DOHH2 (cell line): Measurements from ENCODE around the gene CLRN1.

ENCODE experiments used
- H3F3A ChIP-seq: fragments of 200-600 bp; sonication (generic), shearing (Covaris generic); 2 replicates; pipeline ENCODE4 v1.6.0; 2016; ENCODE audit warnings: antibody characterized with exemption, mild to moderate bottlenecking; ENCODE audit not compliant: control insufficient read depth, insufficient read depth
- H3K27ac ChIP-seq: fragments of 200-600 bp; sonication (generic); 2 replicates; pipeline ENCODE4 v1.5.1; 2014; ENCODE audit warnings: low read depth, mild to moderate bottlenecking, low read length, moderate library complexity
- H3K27me3 ChIP-seq: fragments of 200-600 bp; sonication (generic); 2 replicates; pipeline ENCODE4 v1.6.1; 2014; ENCODE audit warnings: mild to moderate bottlenecking, low read length, mixed read lengths; ENCODE audit not compliant: control insufficient read depth
- H3K36me3 ChIP-seq: fragments of 200-600 bp; sonication (generic); 2 replicates; pipeline ENCODE4 v1.6.1; 2014; ENCODE audit warnings: mild to moderate bottlenecking, low read length, moderate library complexity, mixed read lengths; ENCODE audit not compliant: control insufficient read depth
- H3K4me1 ChIP-seq: fragments of 200-600 bp; sonication (generic); 2 replicates; pipeline ENCODE4 v1.6.1; 2014; ENCODE audit warnings: mild to moderate bottlenecking, low read length, mixed read lengths; ENCODE audit not compliant: control insufficient read depth
- H3K4me2 ChIP-seq: fragments of 200-600 bp; sonication (generic); 2 replicates; pipeline ENCODE4 v1.6.0; 2014; ENCODE audit warnings: mild to moderate bottlenecking, low read length, moderate library complexity
- H3K4me3 ChIP-seq: fragments of 200-600 bp; sonication (generic); 2 replicates; pipeline ENCODE4 v1.5.1; 2014; ENCODE audit warnings: mild to moderate bottlenecking, low read length, mixed read lengths
- H3K79me2 ChIP-seq: fragments of 200-600 bp; sonication (generic); 2 replicates; pipeline ENCODE4 v1.6.1; 2014; ENCODE audit warnings: mild to moderate bottlenecking, low read length, mixed read lengths; ENCODE audit not compliant: control insufficient read depth
- H3K9me2 ChIP-seq: fragments of 200-600 bp; sonication (generic); replicated peaks from 2 replicates; pipeline ENCODE4 v1.6.1; 2014; ENCODE audit warnings: mild to moderate bottlenecking, low read length, mixed read lengths; ENCODE audit not compliant: control insufficient read depth
- H3K9me3 ChIP-seq: fragments of 200-600 bp; sonication (generic); 2 replicates; pipeline ENCODE4 v1.6.1; 2014; ENCODE audit warnings: antibody characterized with exemption, low read length, mixed read lengths; ENCODE audit not compliant: control insufficient read depth, insufficient read depth
- H4K20me1 ChIP-seq: fragments of 200-600 bp; sonication (generic); 2 replicates; pipeline ENCODE4 v1.6.0; 2014; ENCODE audit warnings: low read depth, mild to moderate bottlenecking, antibody characterized with exemption, low read length, moderate library complexity; ENCODE audit not compliant: control insufficient read depth, insufficient read depth
- EZH2phosphoT487 ChIP-seq: fragments of 200-600 bp; sonication (generic); IDR thresholded peaks from 2 replicates; pipeline ENCODE4 v1.6.1; 2017; ENCODE audit warnings: borderline replicate concordance, mild to moderate bottlenecking, antibody characterized with exemption, low read length, moderate library complexity, mixed read lengths
- TF ChIP-seq, protein P1 (sequence below): fragments of 200-600 bp; sonication (generic); IDR thresholded peaks from one replicate; pipeline ENCODE4 v1.5.1; 2014; ENCODE audit warnings: antibody characterized with exemption, mild to moderate bottlenecking, low read depth, low read length; ENCODE audit not compliant: poor library complexity, severe bottlenecking

The CLRN1 gene, protein sequence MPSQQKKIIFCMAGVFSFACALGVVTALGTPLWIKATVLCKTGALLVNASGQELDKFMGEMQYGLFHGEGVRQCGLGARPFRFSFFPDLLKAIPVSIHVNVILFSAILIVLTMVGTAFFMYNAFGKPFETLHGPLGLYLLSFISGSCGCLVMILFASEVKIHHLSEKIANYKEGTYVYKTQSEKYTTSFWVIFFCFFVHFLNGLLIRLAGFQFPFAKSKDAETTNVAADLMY

DNA sequence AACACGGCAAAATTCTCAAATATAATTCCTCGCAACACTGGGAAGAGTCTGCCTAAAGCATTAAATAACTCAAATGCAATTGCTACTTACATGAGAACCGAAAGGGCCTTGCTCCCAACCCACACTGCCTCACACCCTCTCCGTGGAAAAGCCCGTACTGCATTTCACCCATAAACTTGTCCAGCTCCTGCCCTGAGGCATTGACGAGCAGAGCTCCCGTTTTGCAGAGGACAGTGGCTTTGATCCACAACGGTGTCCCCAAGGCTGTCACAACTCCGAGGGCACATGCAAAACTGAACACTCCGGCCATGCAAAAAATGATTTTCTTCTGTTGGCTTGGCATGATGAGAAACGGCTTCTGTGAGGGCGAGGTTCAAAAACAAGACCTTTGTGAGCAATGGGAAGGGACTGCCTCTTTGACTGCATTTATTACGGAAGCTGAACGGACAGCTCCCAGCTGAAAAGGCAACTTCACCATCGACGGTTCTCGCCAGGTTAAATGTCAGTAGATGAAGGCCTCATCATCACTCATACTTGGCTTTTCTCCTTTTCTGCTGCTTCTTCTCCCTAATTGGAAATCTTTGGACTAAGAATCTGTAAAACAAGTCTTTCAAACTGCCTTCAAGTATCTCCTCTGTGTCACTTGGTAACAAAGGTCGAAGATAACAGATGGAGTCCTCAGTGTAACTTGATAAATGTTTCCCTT is at the start of gene CLRN1:
Gene CLRN1 (minus strand): TSS at position 362 of the 706 bp plus-strand sequence. CDS start 19 bp downstream, at position 343.
- Histone ChIP-seq H3K36me3 (no peaks in the 10 kb centered on the region), H3K4me1 (no peaks in the 10 kb centered on the region), H3K4me2 (no peak within 1 kb of the TSS), H3K9me2 (no peaks in the 10 kb centered on the region), H3K27ac (no peak within 1 kb of the TSS), H4K20me1 (no peaks in the 10 kb centered on the region; the same call in 1 of the 2 replicates), H3K9me3 (no peaks in the 10 kb centered on the region), H3F3A (no peaks in the 10 kb centered on the region), H3K79me2 (no peaks in the 10 kb centered on the region), H3K27me3 (no peaks in the 10 kb centered on the region), H3K4me3 (no peak within 1 kb of the TSS)
- TF ChIP-seq, protein P1, sequence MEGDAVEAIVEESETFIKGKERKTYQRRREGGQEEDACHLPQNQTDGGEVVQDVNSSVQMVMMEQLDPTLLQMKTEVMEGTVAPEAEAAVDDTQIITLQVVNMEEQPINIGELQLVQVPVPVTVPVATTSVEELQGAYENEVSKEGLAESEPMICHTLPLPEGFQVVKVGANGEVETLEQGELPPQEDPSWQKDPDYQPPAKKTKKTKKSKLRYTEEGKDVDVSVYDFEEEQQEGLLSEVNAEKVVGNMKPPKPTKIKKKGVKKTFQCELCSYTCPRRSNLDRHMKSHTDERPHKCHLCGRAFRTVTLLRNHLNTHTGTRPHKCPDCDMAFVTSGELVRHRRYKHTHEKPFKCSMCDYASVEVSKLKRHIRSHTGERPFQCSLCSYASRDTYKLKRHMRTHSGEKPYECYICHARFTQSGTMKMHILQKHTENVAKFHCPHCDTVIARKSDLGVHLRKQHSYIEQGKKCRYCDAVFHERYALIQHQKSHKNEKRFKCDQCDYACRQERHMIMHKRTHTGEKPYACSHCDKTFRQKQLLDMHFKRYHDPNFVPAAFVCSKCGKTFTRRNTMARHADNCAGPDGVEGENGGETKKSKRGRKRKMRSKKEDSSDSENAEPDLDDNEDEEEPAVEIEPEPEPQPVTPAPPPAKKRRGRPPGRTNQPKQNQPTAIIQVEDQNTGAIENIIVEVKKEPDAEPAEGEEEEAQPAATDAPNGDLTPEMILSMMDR = no peak
- TF ChIP-seq EZH2phosphoT487 = no peak

DNA sequence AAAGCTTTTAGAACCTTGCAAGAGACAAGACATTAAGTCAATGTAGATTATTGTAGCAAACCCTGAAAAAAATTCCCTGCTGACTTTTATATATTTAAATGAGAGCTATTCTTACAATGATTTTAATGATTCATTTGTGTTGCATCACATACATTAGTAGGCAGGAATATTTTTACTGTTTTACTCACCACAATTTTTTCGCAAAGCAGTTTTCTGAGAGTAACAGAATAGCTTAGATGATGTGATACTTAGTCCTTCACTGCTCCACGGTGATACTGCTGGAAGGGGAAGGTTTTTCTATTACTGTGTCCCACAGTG is 43.9 kb upstream of the CLRN1 start:
- no peak for TF ChIP-seq EZH2phosphoT487
- TF ChIP-seq, protein P1 = no peak
- Histone ChIP-seq H3K9me3 (no peaks in the 10 kb centered on the region), H3K4me2 (no peak overlapping the region), H3K4me1 (no peaks in the 10 kb centered on the region), H3K79me2 (no peaks in the 10 kb centered on the region), H3K27ac (no peak overlapping the region), H3K4me3 (no peak overlapping the region), H3K36me3 (no peaks in the 10 kb centered on the region), H3K27me3 (peaks cover 10% of the 10 kb centered on the region; the same call in 1 of the 2 replicates), H3F3A (no peaks in the 10 kb centered on the region), H3K9me2 (no peaks in the 10 kb centered on the region), H4K20me1 (no peaks in the 10 kb centered on the region)

DNA sequence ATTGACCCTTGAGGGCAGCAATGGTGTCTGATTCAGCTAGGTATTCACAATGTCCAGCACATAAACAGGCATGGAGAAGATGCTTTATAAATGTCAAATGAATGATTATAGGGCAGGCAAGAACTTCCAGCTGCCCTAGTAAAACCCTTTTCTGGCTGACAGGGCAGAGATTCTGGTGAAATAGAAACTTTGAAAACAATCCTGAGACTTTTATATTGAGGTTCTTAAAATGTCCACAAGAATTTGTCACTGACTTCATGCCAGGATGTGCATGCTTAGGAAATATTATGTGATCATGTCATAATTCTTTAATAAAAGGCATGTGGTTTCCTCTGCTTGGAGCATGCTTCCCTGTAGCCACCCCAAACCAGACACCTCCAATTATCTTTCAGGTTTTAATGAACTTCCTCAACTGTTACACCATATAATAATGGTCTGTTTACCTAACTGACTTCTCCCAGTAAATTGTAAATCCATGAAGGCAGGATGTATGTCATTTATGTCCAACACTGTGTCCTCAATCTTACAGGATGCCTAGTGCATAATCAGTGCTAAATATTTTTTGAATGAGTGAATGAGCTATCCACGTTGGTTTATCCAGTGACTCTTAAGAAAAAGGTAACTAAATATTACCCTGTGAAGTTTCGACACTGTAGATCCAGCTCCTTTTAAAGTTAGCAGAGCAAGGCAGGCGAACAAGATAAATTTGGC is 43.4 kb upstream of the CLRN1 start:
- H3K27me3 ChIP-seq = peaks cover 10% of the 10 kb centered on the region; the same call in 1 of the 2 replicates
- H3K9me3 ChIP-seq = no peaks in the 10 kb centered on the region
- TF ChIP-seq EZH2phosphoT487 = no peak
- TF ChIP-seq, protein P1 = no peak
- H3F3A ChIP-seq = no peaks in the 10 kb centered on the region
- no peak overlapping the region for H3K4me3 ChIP-seq
- H4K20me1 ChIP-seq = no peaks in the 10 kb centered on the region
- H3K27ac ChIP-seq = no peak overlapping the region
- H3K9me2 ChIP-seq = no peaks in the 10 kb centered on the region
- no peak overlapping the region for H3K4me2 ChIP-seq
- H3K79me2 ChIP-seq = no peaks in the 10 kb centered on the region
- H3K4me1 ChIP-seq = no peaks in the 10 kb centered on the region
- H3K36me3 ChIP-seq = no peaks in the 10 kb centered on the region
